HL-60 (cell line): ENCODE measurements around the gene WDR59.

Experiments
- TF ChIP-seq, protein P1 (sequence below): IDR thresholded peaks from one replicate; pipeline ENCODE4 v1.5.1; 2011; ENCODE audit warnings: low read length, control low read depth, inconsistent platforms; ENCODE audit not compliant: insufficient read depth
- TF ChIP-seq, protein P2 (sequence below): IDR thresholded peaks from 2 replicates; pipeline ENCODE4 v1.6.1; 2012; ENCODE audit warnings: low read depth; ENCODE audit not compliant: insufficient replicate concordance

DNA sequence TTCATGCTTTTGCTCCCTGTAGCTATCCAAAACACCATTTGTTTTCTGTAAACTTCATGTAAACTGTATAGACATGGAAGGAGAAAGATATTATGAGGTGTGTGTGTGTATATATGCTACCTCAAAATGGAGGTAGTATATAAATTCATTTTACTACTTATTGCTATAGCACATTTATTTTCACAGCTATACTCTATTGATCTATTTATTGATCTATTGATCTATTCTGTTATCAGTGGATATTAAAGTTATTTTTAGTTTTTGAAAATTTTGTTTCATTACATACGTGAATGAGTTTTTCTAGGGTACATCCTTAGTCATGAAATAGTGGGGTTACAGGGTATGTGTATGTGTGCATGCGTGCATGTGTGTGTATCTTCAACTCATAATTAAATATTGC lies 29.4 kb upstream of the WDR59 start:
- TF ChIP-seq, protein P1, sequence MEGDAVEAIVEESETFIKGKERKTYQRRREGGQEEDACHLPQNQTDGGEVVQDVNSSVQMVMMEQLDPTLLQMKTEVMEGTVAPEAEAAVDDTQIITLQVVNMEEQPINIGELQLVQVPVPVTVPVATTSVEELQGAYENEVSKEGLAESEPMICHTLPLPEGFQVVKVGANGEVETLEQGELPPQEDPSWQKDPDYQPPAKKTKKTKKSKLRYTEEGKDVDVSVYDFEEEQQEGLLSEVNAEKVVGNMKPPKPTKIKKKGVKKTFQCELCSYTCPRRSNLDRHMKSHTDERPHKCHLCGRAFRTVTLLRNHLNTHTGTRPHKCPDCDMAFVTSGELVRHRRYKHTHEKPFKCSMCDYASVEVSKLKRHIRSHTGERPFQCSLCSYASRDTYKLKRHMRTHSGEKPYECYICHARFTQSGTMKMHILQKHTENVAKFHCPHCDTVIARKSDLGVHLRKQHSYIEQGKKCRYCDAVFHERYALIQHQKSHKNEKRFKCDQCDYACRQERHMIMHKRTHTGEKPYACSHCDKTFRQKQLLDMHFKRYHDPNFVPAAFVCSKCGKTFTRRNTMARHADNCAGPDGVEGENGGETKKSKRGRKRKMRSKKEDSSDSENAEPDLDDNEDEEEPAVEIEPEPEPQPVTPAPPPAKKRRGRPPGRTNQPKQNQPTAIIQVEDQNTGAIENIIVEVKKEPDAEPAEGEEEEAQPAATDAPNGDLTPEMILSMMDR, result no peak
- TF ChIP-seq, protein P2, sequence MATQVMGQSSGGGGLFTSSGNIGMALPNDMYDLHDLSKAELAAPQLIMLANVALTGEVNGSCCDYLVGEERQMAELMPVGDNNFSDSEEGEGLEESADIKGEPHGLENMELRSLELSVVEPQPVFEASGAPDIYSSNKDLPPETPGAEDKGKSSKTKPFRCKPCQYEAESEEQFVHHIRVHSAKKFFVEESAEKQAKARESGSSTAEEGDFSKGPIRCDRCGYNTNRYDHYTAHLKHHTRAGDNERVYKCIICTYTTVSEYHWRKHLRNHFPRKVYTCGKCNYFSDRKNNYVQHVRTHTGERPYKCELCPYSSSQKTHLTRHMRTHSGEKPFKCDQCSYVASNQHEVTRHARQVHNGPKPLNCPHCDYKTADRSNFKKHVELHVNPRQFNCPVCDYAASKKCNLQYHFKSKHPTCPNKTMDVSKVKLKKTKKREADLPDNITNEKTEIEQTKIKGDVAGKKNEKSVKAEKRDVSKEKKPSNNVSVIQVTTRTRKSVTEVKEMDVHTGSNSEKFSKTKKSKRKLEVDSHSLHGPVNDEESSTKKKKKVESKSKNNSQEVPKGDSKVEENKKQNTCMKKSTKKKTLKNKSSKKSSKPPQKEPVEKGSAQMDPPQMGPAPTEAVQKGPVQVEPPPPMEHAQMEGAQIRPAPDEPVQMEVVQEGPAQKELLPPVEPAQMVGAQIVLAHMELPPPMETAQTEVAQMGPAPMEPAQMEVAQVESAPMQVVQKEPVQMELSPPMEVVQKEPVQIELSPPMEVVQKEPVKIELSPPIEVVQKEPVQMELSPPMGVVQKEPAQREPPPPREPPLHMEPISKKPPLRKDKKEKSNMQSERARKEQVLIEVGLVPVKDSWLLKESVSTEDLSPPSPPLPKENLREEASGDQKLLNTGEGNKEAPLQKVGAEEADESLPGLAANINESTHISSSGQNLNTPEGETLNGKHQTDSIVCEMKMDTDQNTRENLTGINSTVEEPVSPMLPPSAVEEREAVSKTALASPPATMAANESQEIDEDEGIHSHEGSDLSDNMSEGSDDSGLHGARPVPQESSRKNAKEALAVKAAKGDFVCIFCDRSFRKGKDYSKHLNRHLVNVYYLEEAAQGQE, result no peak
